GM20000 (cell line): Measurements from ENCODE around the gene CALML3.

Experiments used
- DNase-seq: peaks from one replicate; pipeline ENCODE4 v3.0.0; 2012; ENCODE audit warnings: low spot score
- TF ChIP-seq, protein P1 (sequence below): IDR thresholded peaks from 2 replicates; pipeline ENCODE4 v1.5.1; 2012; ENCODE audit warnings: mild to moderate bottlenecking, control low read depth; ENCODE audit errors: extremely low read depth, missing control alignments

Gene CALML3

DNA sequence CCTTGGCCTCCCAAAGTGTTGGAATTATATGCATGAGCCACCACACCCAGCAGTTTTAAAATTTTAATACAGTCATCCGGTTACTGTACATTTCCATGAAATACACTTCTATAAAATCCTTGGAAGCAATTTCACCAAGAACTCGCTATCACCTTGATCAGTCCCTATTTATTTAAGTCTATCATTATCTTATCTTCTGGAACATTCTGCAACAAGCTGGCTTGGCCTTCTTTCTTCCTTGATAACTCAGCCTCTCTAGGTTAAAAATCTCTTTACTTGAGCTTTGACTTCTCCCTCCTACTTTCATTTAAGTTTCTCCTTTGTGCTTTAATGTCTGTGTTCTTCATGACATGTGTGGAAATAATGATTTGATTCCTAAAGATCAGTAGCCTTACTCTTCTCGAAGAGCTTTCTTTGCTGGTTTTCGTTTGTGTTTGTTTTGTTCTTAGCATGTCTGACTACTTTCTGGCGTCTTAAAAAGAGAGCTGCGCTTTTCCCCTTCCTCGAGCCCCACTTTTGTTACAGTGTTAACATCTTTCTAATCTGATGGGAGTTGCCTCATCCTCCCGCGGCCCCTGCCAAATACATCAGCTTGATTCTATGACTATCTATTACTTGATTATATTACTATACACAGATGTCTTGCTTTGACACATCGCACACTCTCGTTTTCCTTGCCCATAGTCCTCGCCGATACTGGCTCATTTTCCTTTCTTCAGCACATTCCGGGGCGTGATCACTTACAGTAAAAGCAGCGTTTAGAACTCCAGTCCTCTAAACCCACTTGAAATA lies 14.3 kb upstream of the CALML3 start:
- TF ChIP-seq, protein P1, sequence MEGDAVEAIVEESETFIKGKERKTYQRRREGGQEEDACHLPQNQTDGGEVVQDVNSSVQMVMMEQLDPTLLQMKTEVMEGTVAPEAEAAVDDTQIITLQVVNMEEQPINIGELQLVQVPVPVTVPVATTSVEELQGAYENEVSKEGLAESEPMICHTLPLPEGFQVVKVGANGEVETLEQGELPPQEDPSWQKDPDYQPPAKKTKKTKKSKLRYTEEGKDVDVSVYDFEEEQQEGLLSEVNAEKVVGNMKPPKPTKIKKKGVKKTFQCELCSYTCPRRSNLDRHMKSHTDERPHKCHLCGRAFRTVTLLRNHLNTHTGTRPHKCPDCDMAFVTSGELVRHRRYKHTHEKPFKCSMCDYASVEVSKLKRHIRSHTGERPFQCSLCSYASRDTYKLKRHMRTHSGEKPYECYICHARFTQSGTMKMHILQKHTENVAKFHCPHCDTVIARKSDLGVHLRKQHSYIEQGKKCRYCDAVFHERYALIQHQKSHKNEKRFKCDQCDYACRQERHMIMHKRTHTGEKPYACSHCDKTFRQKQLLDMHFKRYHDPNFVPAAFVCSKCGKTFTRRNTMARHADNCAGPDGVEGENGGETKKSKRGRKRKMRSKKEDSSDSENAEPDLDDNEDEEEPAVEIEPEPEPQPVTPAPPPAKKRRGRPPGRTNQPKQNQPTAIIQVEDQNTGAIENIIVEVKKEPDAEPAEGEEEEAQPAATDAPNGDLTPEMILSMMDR = no peak
- no peak for DNase-seq

DNA sequence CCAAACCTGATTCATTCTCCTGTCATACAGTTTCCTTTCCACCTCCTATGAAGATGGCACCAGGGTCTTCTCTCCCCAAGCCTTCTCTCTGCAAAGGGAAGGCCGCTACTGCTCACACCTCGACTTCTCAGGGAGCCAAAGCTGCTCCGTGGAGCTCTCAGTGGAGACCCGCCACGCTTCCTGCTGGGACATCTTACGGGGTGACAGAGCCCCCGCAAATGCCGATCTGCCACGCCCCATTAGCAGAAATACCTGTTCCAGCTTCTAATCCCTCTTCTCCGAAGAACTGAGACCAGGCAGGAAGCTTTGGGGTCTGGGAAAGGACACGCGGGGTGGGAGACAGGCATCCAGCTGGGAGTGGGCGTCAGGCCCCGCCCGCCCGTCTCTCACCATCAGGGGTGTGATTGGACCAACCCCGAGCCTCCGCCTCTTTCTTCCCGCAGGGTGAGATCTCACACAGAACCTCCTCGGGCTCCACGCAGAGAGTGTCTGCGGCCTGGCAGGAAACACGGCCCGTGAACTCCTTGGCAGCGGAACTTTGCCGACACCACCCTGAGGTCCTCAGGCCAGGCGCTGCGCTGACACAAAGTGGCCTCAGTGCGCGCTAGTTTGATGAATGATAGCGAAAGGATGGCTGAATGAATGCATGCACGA lies 13.4 kb upstream of the CALML3 start:
- no peak for DNase-seq
- TF ChIP-seq, protein P1 = no peak

DNA sequence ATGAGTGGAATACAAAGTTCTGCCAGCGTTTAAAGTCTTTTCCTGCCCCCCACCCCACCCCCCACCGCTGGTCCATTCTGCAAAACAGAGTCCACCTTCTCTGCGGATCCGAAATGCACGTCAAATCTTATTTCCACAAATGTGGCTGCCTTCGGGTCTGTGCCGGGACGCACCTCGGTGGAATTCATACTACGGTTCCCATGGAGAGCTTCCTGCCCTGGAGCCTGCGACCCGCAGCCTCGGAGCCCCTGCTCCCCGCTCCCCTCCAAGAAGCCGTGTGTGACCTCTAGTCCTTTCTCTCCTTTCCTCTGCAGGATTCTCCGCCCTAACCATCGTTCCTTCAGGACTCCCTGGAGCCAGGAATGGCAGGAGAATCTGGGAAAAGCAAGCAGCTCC lies 12.9 kb upstream of the CALML3 start:
- TF ChIP-seq, protein P1 = no peak
- no peak for DNase-seq

DNA sequence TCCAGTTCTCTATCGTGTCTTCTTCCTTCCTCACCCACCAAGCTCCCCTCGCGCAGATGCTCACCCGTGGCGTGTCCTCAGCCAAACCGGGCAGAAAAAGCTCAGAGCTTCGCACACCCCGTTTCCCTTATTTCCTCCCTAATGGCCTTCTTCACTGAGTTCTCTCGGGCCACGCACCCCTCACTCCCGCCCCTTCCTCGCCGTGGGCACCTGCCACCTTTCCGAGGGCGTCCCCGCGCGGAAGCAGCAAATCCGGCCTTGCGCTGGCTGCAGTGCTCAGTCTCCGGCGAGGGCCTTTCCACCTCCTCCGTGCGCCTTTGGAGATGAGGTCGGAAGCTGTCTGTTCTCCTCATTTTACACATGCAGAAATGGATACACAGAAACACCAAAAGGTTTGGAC lies 12.4 kb upstream of the CALML3 start:
- TF ChIP-seq, protein P1 = no peak
- no peak for DNase-seq

DNA sequence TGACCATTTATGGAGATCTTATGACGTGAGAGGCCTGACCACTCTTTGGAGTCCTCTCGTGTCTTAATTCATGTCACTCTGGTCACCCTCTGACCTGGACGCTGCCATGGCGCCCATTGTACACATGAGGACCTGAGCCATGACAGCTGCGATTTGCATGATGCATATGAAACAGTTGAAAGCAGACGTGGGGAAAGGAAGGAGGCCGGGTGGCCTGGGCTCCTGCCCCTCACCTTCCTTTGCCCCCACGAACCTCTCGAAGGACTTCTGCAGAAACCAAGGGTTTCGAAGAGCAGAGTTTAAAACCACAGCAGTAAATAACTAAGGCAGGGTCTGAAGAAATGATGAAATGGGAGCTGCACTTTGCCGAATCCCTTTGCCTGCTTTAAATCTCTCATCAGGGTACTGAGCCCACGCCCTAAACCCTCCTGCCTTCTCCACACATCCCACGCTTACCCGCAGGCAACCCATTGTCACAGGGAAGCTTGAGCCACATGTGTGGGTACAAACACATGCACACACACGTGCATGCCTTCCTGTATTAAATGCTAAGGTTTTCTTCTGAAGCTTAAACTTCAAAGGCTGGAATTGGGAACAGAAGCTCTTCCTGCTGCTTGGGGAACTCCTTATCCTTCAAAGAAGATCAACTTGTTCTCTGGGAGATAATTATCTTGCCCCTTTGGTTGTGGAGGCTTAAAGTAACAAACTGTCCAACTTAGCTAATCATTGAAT lies 11.7 kb upstream of the CALML3 start:
- no peak for DNase-seq
- TF ChIP-seq, protein P1 = no peak

DNA sequence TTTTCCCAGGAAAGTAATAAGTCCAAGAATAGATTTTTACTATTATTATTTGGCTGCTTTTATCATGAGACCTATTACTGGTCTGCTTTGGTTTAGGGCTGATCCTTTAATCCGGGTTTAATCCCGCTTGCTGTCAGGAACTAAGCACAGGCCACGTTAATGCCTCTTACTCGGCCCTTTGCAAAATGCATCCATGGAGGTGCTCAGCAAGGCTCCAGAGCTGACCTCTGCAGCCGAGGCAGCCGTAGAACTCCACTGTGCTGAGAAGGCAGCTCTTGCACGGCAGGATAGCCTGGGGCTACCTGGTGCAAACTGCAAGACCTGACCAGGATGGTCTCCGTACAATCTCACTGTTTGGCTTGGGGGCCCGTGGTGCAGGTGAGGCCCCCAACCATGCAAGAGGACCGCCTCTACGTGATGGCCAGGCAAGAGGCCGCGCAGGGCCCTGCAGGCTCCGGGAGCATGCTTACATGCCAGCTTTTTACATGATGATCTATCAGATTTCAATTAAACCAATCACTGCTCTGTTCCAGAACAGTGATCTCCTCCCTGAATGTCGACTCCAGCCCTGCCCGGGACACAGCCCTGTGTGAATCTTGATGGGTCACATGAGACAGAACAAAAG lies 10.4 kb upstream of the CALML3 start:
- DNase-seq = no peak
- TF ChIP-seq, protein P1 = no peak
